ENCODE measurements around the gene COL6A3.
"Not testable (repeated sequence)": the region's sequence is repeated elsewhere in the genome, so short reads cannot be mapped to it uniquely, and the experiment has no call there.

COL6A3 gene

GRCh38 chr2:237383991-237384671 lies 29.8 kb downstream of the COL6A3 start:
- DNase-seq (ENCODE audit: low spot score), result no peak

- no peak for DNase-seq (ENCODE audit: low spot score)
These were observed 33.2 kb downstream of the COL6A3 start for GRCh38 chr2:237380768-237381167.

GRCh38 chr2:237379636-237380035 lies 34.3 kb downstream of the COL6A3 start:
- DNase-seq (ENCODE audit: low spot score), result no peak

GRCh38 chr2:237378650-237379049 lies 35.3 kb downstream of the COL6A3 start:
- no peak for DNase-seq (ENCODE audit: low spot score)

- DNase-seq (ENCODE audit: low spot score), result no peak
These were observed 39.5 kb downstream of the COL6A3 start for GRCh38 chr2:237374284-237375060.

GRCh38 chr2:237371856-237372255 lies 42.1 kb downstream of the COL6A3 start:
- DNase-seq (ENCODE audit: low spot score), result no peak

GRCh38 chr2:237365671-237366070 lies 48.3 kb downstream of the COL6A3 start:
- no peak for DNase-seq (ENCODE audit: low spot score)

GRCh38 chr2:237364655-237365054 lies 49.3 kb downstream of the COL6A3 start:
- no peak for DNase-seq (ENCODE audit: low spot score)

GRCh38 chr2:237361194-237362004 lies 52.6 kb downstream of the COL6A3 start:
- DNase-seq (ENCODE audit: low spot score), result no peak

- no peak for DNase-seq (ENCODE audit: low spot score)
These were observed 53.8 kb downstream of the COL6A3 start for GRCh38 chr2:237359894-237360780.

- no peak for DNase-seq (ENCODE audit: low spot score)
These were observed 54.5 kb downstream of the COL6A3 start for GRCh38 chr2:237359518-237359840.

GRCh38 chr2:237358721-237359517 lies 55.0 kb downstream of the COL6A3 start:
- DNase-seq (ENCODE audit: low spot score), result no peak

- DNase-seq (ENCODE audit: low spot score), result no peak
These were observed 58.3 kb downstream of the COL6A3 start for GRCh38 chr2:237355701-237356100.

GRCh38 chr2:237354892-237355291 lies 59.1 kb downstream of the COL6A3 start:
- DNase-seq (ENCODE audit: low spot score), result no peak

GRCh38 chr2:237354172-237354571 lies 59.8 kb downstream of the COL6A3 start:
- not testable (repeated sequence) for DNase-seq (ENCODE audit: low spot score)

GRCh38 chr2:237353215-237353614 lies 60.7 kb downstream of the COL6A3 start:
- DNase-seq (ENCODE audit: low spot score), result no peak

- DNase-seq (ENCODE audit: low spot score), result no peak
These were observed 61.6 kb downstream of the COL6A3 start for GRCh38 chr2:237352279-237352845.

- no peak for DNase-seq (ENCODE audit: low spot score)
These were observed 62.2 kb downstream of the COL6A3 start for GRCh38 chr2:237351796-237352195.

- DNase-seq (ENCODE audit: low spot score), result no peak
These were observed 62.9 kb downstream of the COL6A3 start for GRCh38 chr2:237351046-237351445.

GRCh38 chr2:237350597-237350996 lies 63.4 kb downstream of the COL6A3 start:
- no peak for DNase-seq (ENCODE audit: low spot score)

GRCh38 chr2:237350070-237350469 lies 63.9 kb downstream of the COL6A3 start:
- no peak for DNase-seq (ENCODE audit: low spot score)

Measured in CD4-positive, alpha-beta T cell treated with Interleukin-15 for 4 hours (primary cell).